GM19397 (cell line): Measurements from ENCODE around the gene SLC16A2.
"Not testable (repeated sequence)": the region's sequence is repeated elsewhere in the genome, so short reads cannot be mapped to it uniquely, and the experiment has no call there.

Source experiments
- ATAC-seq: cut with Tn5 transposase; IDR thresholded peaks from one replicate; pipeline ENCODE4 v1.9.1; 2021; ENCODE audit warnings: mild to moderate bottlenecking, moderate library complexity; ENCODE audit not compliant: unreplicated experiment

SLC16A2 gene

GRCh38 chrX:74445099-74445498 lies 23.8 kb downstream of the SLC16A2 start:
- no peak for ATAC-seq

- ATAC-seq: no peak
Observed at GRCh38 chrX:74446876-74447275, 25.6 kb downstream of the SLC16A2 start.

GRCh38 chrX:74448669-74449068 lies 27.4 kb downstream of the SLC16A2 start:
- no peak for ATAC-seq

GRCh38 chrX:74449322-74449936 lies 28.1 kb downstream of the SLC16A2 start:
- ATAC-seq: no peak

- no peak for ATAC-seq
Observed at GRCh38 chrX:74449937-74450330, 28.6 kb downstream of the SLC16A2 start.

- ATAC-seq: no peak
Observed at GRCh38 chrX:74450803-74451449, 29.6 kb downstream of the SLC16A2 start.

- no peak for ATAC-seq
Observed at GRCh38 chrX:74451450-74452198, 30.3 kb downstream of the SLC16A2 start.

GRCh38 chrX:74452199-74452481 lies 30.8 kb downstream of the SLC16A2 start:
- ATAC-seq: no peak

GRCh38 chrX:74453178-74453577 lies 31.9 kb downstream of the SLC16A2 start:
- ATAC-seq: no peak

- not testable (repeated sequence) for ATAC-seq
Observed at GRCh38 chrX:74454233-74454632, 32.9 kb downstream of the SLC16A2 start.

- ATAC-seq: no peak
Observed at GRCh38 chrX:74458736-74459135, 37.4 kb downstream of the SLC16A2 start.

- no peak for ATAC-seq
Observed at GRCh38 chrX:74461384-74461783, 40.1 kb downstream of the SLC16A2 start.

- no peak for ATAC-seq
Observed at GRCh38 chrX:74464722-74465121, 43.4 kb downstream of the SLC16A2 start.

- no peak for ATAC-seq
Observed at GRCh38 chrX:74465424-74465823, 44.1 kb downstream of the SLC16A2 start.

- ATAC-seq: no peak
Observed at GRCh38 chrX:74467656-74468055, 46.4 kb downstream of the SLC16A2 start.

- not testable (repeated sequence) for ATAC-seq
Observed at GRCh38 chrX:74473116-74473515, 51.8 kb downstream of the SLC16A2 start.

GRCh38 chrX:74490247-74490646 lies 69.0 kb downstream of the SLC16A2 start:
- no peak for ATAC-seq

- no peak for ATAC-seq
Observed at GRCh38 chrX:74492720-74493201, 71.5 kb downstream of the SLC16A2 start.

- ATAC-seq: no peak
Observed at GRCh38 chrX:74493806-74494205, 72.5 kb downstream of the SLC16A2 start.

- ATAC-seq: no peak
Observed at GRCh38 chrX:74498924-74499323, 77.6 kb downstream of the SLC16A2 start.

GRCh38 chrX:74500067-74500466 lies 78.8 kb downstream of the SLC16A2 start:
- ATAC-seq: no peak

GRCh38 chrX:74500555-74500954 lies 79.3 kb downstream of the SLC16A2 start:
- ATAC-seq: no peak
